ENCODE results near the gene NRSN2. TPM values are rescaled to one million over a fixed set of nuclear protein-coding genes. Genes with fewer than 3 reads are reported as not detected.
"Not testable (repeated sequence)": the region's sequence is repeated elsewhere in the genome, so short reads cannot be mapped to it uniquely, and the experiment has no call there.

The NRSN2 gene
- total and polyA plus RNA-seq, 3 donors from 2014 or later: 49.4 to 79.0 (median 62.4) TPM

GRCh38 chr20:389220-389619, 42.3 kb downstream of the NRSN2 start:
- intact Hi-C loops (cut with DNase I; ENCODE audit: low total_unique reads): no loop called here
- Histone ChIP-seq H3K27ac (no peak overlapping the region), H3K36me3 (ENCODE audit: low read depth, missing control alignments) (no peaks in the 10 kb centered on the region), H3K4me3 (no peak overlapping the region), H3K27me3 (no peaks in the 10 kb centered on the region), H3K9me3 (no peaks in the 10 kb centered on the region), H3K4me1 (no peaks in the 10 kb centered on the region)
- DNase-seq: no peak
- TF ChIP-seq POLR2A (IDR thresholded peaks at IDR 0.05) (no peak), CTCF (IDR thresholded peaks at IDR 0.05) (no peak)
- WGBS, 2 donors: 77 to 80% methylated on average over 3 to 6 of the region's 6 CpGs

GRCh38 chr20:391041-391711, 44.3 kb downstream of the NRSN2 start:
- no peaks in the 10 kb centered on the region for H3K36me3 ChIP-seq (ENCODE audit: low read depth, missing control alignments)

GRCh38 chr20:393296-393695, 46.4 kb downstream of the NRSN2 start:
- H3K4me1 ChIP-seq; H3K27ac ChIP-seq; H3K4me3 ChIP-seq; H3K36me3 ChIP-seq (ENCODE audit: low read depth, missing control alignments); DNase-seq; H3K27me3 ChIP-seq; H3K9me3 ChIP-seq; intact Hi-C loops (cut with DNase I; ENCODE audit: low total_unique reads): not testable (repeated sequence)
- WGBS, 2 donors: 85 to 86% methylated on average over 2 of the region's 2 CpGs

More at GRCh38 chr20:391041-391711, 44.3 kb downstream of the NRSN2 start:
- DNase-seq: no peak
- no peaks in the 10 kb centered on the region for H3K9me3 ChIP-seq
- no peak for TF ChIP-seq POLR2A (IDR thresholded peaks at IDR 0.05)
- TF ChIP-seq CTCF (IDR thresholded peaks at IDR 0.05): no peak
- no peaks in the 10 kb centered on the region for H3K4me1 ChIP-seq
- H3K4me3 ChIP-seq: no peak overlapping the region
- intact Hi-C loops (cut with DNase I; ENCODE audit: low total_unique reads): no loop called here
- WGBS, 2 donors: 94% methylated on average over 16 to 29 of the region's 29 CpGs
- H3K27ac ChIP-seq: no peak overlapping the region
- no peaks in the 10 kb centered on the region for H3K27me3 ChIP-seq

GRCh38 chr20:396252-396618, 49.3 kb downstream of the NRSN2 start:
- no peaks in the 10 kb centered on the region for H3K9me3 ChIP-seq
- no peaks in the 10 kb centered on the region for H3K36me3 ChIP-seq (ENCODE audit: low read depth, missing control alignments)
- H3K4me1 ChIP-seq: no peaks in the 10 kb centered on the region
- no peak for DNase-seq
- no peak for TF ChIP-seq POLR2A (IDR thresholded peaks at IDR 0.05)
- TF ChIP-seq CTCF (IDR thresholded peaks at IDR 0.05): no peak
- intact Hi-C loops (cut with DNase I; ENCODE audit: low total_unique reads): no loop called here
- no peak overlapping the region for H3K27ac ChIP-seq
- WGBS, 2 donors: 95% methylated on average over 23 to 24 of the region's 24 CpGs
- no peaks in the 10 kb centered on the region for H3K27me3 ChIP-seq
- no peak overlapping the region for H3K4me3 ChIP-seq

- Histone ChIP-seq H3K4me3 (no peak overlapping the region), H3K36me3 (ENCODE audit: low read depth, missing control alignments) (no peaks in the 10 kb centered on the region), H3K27ac (no peak overlapping the region), H3K27me3 (no peaks in the 10 kb centered on the region), H3K4me1 (no peaks in the 10 kb centered on the region), H3K9me3 (no peaks in the 10 kb centered on the region)
- DNase-seq: no peak
- WGBS, 2 donors: 81 to 86% methylated on average over 4 of the region's 4 CpGs
- intact Hi-C loops (cut with DNase I; ENCODE audit: low total_unique reads): no loop called here
- no peak for TF ChIP-seq POLR2A (IDR thresholded peaks at IDR 0.05)
- TF ChIP-seq CTCF (IDR thresholded peaks at IDR 0.05): no peak
Observed at GRCh38 chr20:396619-397431, 49.9 kb downstream of the NRSN2 start.
